IPS-NIHi7 (cell line): ENCODE data around the gene TMEM179.

Experiments used
- DNase-seq: peaks from one replicate; pipeline ENCODE4 v3.0.0; 2012; ENCODE audit warnings: mixed read lengths; ENCODE audit errors: extremely low spot score

Gene TMEM179

DNA sequence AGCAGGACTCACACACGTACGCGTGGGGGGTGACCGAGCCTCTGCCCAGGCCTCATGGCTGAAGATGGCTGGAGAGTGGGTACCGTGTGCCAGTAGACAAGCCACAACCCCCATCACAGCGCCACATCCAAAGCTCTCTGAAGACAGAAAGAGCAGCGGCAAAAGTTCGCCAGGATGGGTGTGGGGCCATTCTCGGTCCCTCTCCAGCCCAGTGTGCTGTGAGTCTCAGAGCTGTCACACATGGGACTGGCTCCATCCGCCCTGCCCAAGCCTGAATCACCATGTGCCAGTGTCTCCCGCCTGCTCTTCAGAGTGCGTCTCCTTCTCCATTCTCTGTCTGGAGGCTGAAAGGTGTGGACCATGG, 5.7 kb downstream of the TMEM179 start:
- DNase-seq, result no peak

- DNase-seq, result no peak
These were observed 6.3 kb downstream of the TMEM179 start for GRCh38 chr14:104598039-104598909.

DNA sequence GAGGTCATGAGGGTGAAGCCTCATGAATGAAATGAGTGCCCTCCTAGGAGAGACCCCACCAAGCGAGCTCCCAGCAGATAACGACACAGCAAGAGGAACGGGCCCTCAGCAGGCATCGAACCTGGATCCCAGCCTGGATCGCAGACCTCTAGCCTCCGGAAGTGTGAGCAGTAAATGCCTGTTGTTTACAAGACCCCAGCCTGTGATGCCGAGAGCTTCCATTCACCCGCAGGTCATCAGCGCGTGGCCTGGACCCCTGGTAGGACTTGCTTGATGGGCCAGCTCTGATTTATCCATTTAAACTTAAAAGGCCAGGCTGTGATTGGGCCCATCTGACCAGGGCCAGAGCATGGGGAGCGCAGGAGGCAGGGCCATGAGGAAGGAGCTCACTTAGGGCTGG, 7.0 kb downstream of the TMEM179 start:
- DNase-seq, result no peak

GRCh38 chr14:104596927-104597351, 7.6 kb downstream of the TMEM179 start:
- DNase-seq, result no peak

DNA sequence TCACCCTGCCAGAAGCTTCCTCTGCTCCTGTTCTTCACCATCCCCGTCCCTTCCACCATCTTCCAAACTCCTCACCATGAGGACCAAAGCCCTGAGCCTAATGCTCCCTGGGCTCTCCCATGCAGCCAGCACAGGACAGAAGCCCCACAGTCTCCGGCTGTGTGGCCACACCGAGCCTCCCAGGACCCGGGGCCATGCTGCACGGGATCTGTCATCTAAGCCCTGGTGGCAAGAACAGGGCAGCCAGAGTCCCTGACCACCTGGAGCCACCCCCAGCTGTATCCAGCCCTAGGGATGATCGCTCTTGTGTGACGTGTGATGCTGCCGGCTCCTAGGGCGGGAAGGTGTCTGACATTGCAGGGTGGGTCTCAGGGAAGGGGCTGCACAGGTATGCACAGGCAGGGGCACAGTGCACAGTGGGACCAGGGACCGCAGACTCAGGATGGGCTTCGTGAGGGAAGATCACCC, 8.1 kb downstream of the TMEM179 start:
- no peak for DNase-seq

DNA sequence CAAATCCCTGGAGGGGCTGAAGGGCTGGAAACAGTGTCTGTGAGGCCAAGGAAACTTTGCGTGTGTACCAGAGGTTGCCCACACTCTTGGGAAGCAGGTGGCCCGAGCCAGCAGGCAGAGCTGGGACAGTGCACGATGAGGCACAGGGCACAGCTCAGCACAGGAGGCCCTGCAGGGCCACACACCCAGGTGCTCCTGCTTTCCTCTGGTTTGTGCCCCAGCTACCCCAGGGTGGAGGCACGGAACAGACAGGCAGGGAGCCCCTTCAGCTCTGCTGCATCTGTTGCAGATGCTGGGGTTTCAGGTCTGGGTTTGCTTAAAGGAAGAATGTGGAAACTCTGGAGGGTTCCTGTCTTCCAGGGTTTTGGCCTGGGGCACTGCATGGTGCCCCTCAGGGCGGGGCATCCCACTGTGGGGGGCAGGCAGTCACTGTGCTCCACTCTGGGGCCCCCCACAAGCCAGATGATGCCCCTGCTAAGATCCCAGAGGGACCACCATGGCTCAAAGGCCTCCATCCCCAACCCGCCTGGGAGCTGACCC, 8.6 kb downstream of the TMEM179 start:
- DNase-seq, result no peak

DNA sequence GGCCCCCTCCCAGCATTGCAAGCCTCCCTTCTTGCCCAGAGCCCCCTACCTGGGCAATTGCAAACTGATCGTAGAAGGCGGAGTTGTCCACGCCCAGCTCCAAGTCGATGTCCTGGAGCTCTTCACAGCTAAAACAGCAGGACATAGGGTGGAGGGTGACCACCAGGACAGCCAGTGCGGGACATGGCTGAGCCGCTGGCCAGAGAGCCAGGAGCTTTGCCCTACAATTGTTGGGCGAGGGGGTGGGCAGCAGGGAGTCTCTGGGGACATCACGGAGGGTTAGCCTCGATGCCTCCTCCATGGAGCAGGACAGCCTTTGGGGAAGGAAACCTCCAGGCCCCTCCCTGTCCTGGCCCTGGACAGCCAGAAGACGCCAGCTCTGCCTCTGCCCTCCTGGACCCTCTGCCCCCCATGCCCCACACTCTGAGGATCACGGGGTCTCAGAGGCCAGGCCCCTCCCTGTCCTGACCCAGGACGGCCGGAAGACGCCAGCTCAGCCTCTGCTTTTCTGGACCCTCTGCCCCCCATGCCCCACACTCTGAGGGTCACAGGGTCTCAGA, 9.4 kb downstream of the TMEM179 start:
- no peak for DNase-seq

- DNase-seq, result no peak
These were observed 10.1 kb downstream of the TMEM179 start for GRCh38 chr14:104594310-104595046.

DNA sequence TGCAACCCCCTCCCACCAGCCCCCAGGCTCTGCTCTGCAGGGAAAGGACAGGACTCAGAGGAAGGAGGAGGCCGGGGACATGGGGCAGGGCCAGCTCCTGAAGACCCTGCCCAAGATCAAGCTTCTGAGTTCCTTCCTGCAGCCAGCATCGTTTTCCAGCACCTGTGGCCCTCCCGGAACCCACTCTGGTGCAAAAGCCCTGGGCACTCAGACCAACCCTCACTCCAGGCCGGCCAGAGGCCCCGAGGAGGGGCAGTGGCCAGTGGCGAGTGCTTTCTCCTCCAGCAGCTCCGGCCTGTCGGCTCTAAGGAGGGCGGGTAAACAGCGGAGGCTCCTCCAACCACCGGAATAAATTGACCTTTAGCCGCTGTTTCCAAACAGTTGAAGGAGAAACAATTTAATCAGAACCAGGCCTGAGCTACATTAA, 10.8 kb downstream of the TMEM179 start:
- no peak for DNase-seq

DNA sequence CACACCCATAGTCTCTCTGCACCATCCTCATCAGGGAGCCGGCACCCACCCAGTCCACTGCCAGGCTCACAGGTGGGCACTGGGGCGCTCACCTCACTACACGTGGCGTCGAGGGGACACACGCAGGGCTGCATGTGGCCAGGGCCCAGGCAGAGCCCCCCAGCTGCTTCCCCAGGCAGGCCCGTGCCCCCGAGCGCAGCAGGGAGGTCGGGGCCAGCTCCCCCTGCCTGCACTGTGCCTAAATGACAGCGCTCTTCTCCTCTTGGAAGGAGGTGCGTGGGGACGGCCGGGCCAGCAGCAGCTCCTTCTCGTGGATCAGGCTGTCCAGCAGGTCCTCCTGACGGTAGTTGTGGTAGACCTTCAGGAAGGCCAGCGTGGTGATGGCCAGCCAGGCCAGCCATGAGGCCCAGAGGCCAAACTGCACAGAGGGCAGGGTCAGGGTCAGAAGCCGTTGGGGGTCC, 11.3 kb downstream of the TMEM179 start:
- DNase-seq, result peak; percentile 46

DNA sequence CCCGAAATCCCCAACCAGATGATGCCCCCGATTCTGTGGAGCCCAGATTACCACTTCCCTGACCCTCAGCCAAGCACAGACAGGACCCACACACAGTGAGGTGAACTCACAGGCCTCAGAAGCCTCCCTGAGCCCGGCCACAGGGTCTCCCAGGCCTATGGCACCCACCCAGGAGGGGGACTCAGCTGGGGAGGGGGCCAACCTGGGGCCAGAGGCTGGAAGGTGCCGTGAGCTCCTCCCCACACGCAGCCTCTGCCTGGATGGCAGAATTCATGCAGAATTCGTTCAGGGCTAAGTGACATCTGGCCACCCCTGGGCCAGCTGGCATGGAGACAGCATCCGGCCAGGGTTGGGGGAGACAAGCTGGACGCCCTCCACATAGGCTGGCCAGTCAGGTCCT, 11.8 kb downstream of the TMEM179 start:
- DNase-seq, result no peak

- DNase-seq, result no peak
These were observed 12.3 kb downstream of the TMEM179 start for GRCh38 chr14:104592292-104592672.

- no peak for DNase-seq
These were observed 12.9 kb downstream of the TMEM179 start for GRCh38 chr14:104591506-104592291.

GRCh38 chr14:104591031-104591430, 13.5 kb downstream of the TMEM179 start:
- DNase-seq, result no peak

GRCh38 chr14:104590240-104590965, 14.2 kb downstream of the TMEM179 start:
- DNase-seq, result no peak

GRCh38 chr14:104589338-104590195, 15.0 kb downstream of the TMEM179 start:
- DNase-seq, result no peak

GRCh38 chr14:104588066-104588857, 16.3 kb downstream of the TMEM179 start:
- no peak for DNase-seq

- peak; percentile 41 for DNase-seq
These were observed 16.9 kb downstream of the TMEM179 start for GRCh38 chr14:104587641-104588040.
